ENCODE data around the gene ATAT1.

- TF ChIP-seq CTCF (IDR thresholded peaks at IDR 0.05) (no peak), POLR2AphosphoS5 (IDR thresholded peaks at IDR 0.05; ENCODE audit: insufficient read depth in 1 of 2, low read depth in 1 of 2) (no peak)
Measured at GRCh38 chr6:30676660-30677285, 50.1 kb downstream of the ATAT1 start.

Measured in vagina (tissue), 2 donors.